CD14-positive monocyte (primary cell): ENCODE results near the gene PRKACA. TPM values are rescaled to one million over a fixed set of nuclear protein-coding genes. Genes with fewer than 3 reads are reported as not detected.
A peak's percentile ranks its signal among the peaks of the same experiment; 100 is the strongest.

ENCODE experiments used
- DNase-seq, 3 donors: peaks; one replicate each; pipeline ENCODE4 v3.0.0-alpha.2; 2011 to 2022
- H2AFZ ChIP-seq: 2 replicates; pipeline ENCODE4 v1.6.0; 2012; ENCODE audit warnings: mild to moderate bottlenecking, low read depth, low read length, inconsistent platforms; ENCODE audit not compliant: insufficient read depth, poor library complexity, severe bottlenecking
- H3K27ac ChIP-seq, 2 donors: 1 replicate in 1 of 2; 2 replicates in 1 of 2; pipeline ENCODE4 v1.5.1; 2012 to 2013; ENCODE audit warnings: low read length in 2 of 2, control low read depth in 1 of 2, inconsistent platforms in 1 of 2, low read depth in 1 of 2, mild to moderate bottlenecking in 1 of 2
- H3K27me3 ChIP-seq, 2 donors: one replicate each; pipeline versions ENCODE4 v1.6.0 to v1.6.1; 2011 to 2013; ENCODE audit warnings: low read length in 2 of 2; ENCODE audit not compliant: control insufficient read depth in 2 of 2, insufficient read depth in 2 of 2
- H3K36me3 ChIP-seq, 2 donors: replicated peaks in 1 of 2; 1 replicate in 1 of 2; 2 replicates in 1 of 2; pipeline versions ENCODE4 v1.5.1 to v1.6.1; 2012 to 2013; ENCODE audit warnings: low read length in 2 of 2, control low read depth in 1 of 2, inconsistent platforms in 1 of 2, mild to moderate bottlenecking in 1 of 2; ENCODE audit not compliant: insufficient read depth in 2 of 2, control insufficient read depth in 1 of 2
- H3K4me1 ChIP-seq, 2 donors: 1 replicate in 1 of 2; 2 replicates in 1 of 2; pipeline versions ENCODE4 v1.5.1 to v1.6.1; 2012 to 2013; ENCODE audit warnings: low read length in 2 of 2, control low read depth in 1 of 2, inconsistent platforms in 1 of 2, mild to moderate bottlenecking in 1 of 2, moderate library complexity in 1 of 2; ENCODE audit not compliant: insufficient read depth in 2 of 2, control insufficient read depth in 1 of 2
- H3K4me2 ChIP-seq: replicated peaks from 2 replicates; pipeline ENCODE3; 2012; ENCODE audit warnings: low read length, moderate library complexity, mild to moderate bottlenecking; ENCODE audit not compliant: poor library complexity, severe bottlenecking; ENCODE audit errors: extremely low read depth
- H3K4me3 ChIP-seq, 3 experiments: fragments of 200-600 bp in 1 of 3; sonication (generic) in 1 of 3; replicated peaks in 1 of 3; 1 replicate in 2 of 3; 2 replicates in 1 of 3; pipeline ENCODE4 v1.5.1; 2011 to 2013; ENCODE audit warnings: low read length in 3 of 3, mild to moderate bottlenecking in 3 of 3, control low read depth in 2 of 3, low read depth in 2 of 3, inconsistent platforms in 1 of 3, moderate library complexity in 1 of 3
- H3K79me2 ChIP-seq: 2 replicates; pipeline ENCODE4 v1.6.0; 2012; ENCODE audit warnings: mild to moderate bottlenecking, control low read depth, inconsistent platforms, low read length, moderate library complexity; ENCODE audit not compliant: insufficient read depth
- H3K9ac ChIP-seq: 2 replicates; pipeline ENCODE4 v1.6.0; 2017; ENCODE audit warnings: low read length, mild to moderate bottlenecking; ENCODE audit not compliant: insufficient read depth, poor library complexity, severe bottlenecking
- H3K9me3 ChIP-seq, 2 donors: replicated peaks in 1 of 2; 1 replicate in 1 of 2; 2 replicates in 1 of 2; pipeline versions ENCODE4 v1.5.1 to v1.6.1; 2012 to 2013; ENCODE audit warnings: low read length in 2 of 2, control low read depth in 1 of 2; ENCODE audit not compliant: control insufficient read depth in 1 of 2, insufficient read depth in 1 of 2
- H4K20me1 ChIP-seq: 2 replicates; pipeline ENCODE4 v1.6.0; 2012; ENCODE audit warnings: mild to moderate bottlenecking, low read length, control low read depth, moderate library complexity; ENCODE audit not compliant: insufficient read depth
- H3K27ac Mint-ChIP-seq, 7 donors: one replicate each; pipeline ENCODE4 v1.8.0; 2020; ENCODE audit warnings: mild to moderate bottlenecking in 7 of 7, mixed read lengths in 7 of 7, moderate library complexity in 6 of 7, inconsistent platforms in 2 of 7
- H3K27me3 Mint-ChIP-seq, 3 donors: one replicate each; pipeline ENCODE4 v1.8.0; 2021 to 2022; ENCODE audit warnings: low read depth in 3 of 3, mild to moderate bottlenecking in 3 of 3, mixed read lengths in 3 of 3, moderate library complexity in 3 of 3, inconsistent platforms in 1 of 3
- H3K36me3 Mint-ChIP-seq, 2 donors: one replicate each; pipeline ENCODE4 v1.8.0; 2020; ENCODE audit warnings: mixed read lengths in 2 of 2, inconsistent platforms in 1 of 2, mild to moderate bottlenecking in 1 of 2
- H3K4me1 Mint-ChIP-seq: one replicate; pipeline ENCODE4 v1.8.0; 2020; ENCODE audit warnings: mild to moderate bottlenecking, mixed read lengths
- H3K4me3 Mint-ChIP-seq, 2 donors: one replicate each; pipeline ENCODE4 v1.8.0; 2020; ENCODE audit warnings: mild to moderate bottlenecking in 2 of 2, mixed read lengths in 2 of 2, moderate library complexity in 1 of 2
- H3K9me3 Mint-ChIP-seq, 7 donors: one replicate each; pipeline ENCODE4 v1.8.0; 2020 to 2022; ENCODE audit warnings: mixed read lengths in 7 of 7, mild to moderate bottlenecking in 6 of 7, moderate library complexity in 6 of 7, inconsistent platforms in 2 of 7
- CTCF ChIP-seq: fragments of 200-600 bp; IDR thresholded peaks from one replicate; pipeline ENCODE4 v1.8.0; 2022; ENCODE audit warnings: antibody characterized with exemption, mild to moderate bottlenecking
- WGBS: methylation state at CpG from one replicate; pipeline ENCODE4 v1.1.5; 2013; ENCODE audit warnings: missing lambda C conversion rate; ENCODE audit not compliant: insufficient coverage; 5-methylcytosine and 5-hydroxymethylcytosine counted together
- intact Hi-C, 2 donors: fragments of 100-400 bp; cut with micrococcal nuclease; formaldehyde crosslinking; loops; one replicate each; pipeline versions ENCODE4 v1.15.0 to v1.15.1; 2023
- polyA plus RNA-seq, 3 donors: library from polyadenylated mRNA; depleted of rRNA in 1 of 3; unstranded in 2 of 3; stranded (reverse) in 1 of 3; fragments of 300-500 nt in 2 of 3; fragments of >200 nt in 1 of 3; fragmentation: Illumina TruSeq in 2 of 3; gene quantifications; 1 replicate in 2 of 3; 2 replicates in 1 of 3; pipeline ENCODE4 v1.2.3, GENCODE V29; 2012 to 2021

PRKACA gene
- polyA plus RNA-seq, 3 donors: 2.0 to 231 (median 3.8) TPM

DNA sequence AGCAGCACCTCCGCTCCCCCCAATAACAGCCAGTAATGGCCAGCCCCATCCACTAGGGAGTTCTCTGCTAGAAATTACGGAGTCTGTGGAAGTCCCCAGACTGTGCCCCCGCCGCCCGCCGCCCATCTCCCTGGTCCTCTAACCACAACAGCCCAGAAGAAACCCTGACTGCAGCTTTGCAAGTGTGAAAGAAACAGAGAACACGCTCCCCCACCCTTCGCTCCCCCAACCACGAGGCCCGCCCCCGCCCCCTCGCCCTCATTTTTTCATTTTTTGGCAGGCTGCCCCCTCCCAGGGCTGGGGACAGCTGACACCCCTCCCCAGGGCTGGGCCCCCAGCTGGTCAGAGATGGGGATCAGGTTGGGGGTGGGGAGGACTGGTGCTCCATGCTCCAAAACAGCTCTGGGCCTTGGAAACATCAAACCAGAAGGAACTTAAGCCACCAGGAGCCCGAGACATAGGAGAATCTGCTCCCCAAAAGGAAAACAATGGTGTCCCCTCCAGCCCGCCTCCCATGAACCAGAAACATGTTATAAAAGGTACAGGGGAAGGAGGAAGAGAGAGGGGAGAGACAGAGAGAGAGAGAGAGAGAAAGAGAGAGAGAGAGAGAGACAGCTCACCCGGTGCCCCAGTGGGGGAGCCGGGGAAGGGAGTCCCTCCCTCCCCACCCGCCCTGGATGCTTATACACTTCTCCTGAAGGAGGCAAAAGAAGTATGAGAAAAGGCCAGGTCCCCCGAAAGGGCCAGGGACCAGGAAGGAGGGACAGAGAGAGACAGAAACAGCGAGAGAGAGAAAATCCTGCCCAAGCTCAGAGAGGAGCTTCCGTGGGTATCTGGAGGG is 48.6 kb upstream of the PRKACA start:
- Histone ChIP-seq H3K4me3 (peak overlapping the region in 2 of 3 experiments; percentile 3 to 70), H2AFZ (peak overlapping the region; percentile 64), H3K27ac (no peak overlapping the region), H3K4me2 (peak overlapping the region; percentile 73), H3K36me3 (no peaks in the 10 kb centered on the region), H3K4me1 (peaks cover 28 to 31% of the 10 kb centered on the region in 2 donors), H3K9ac (peak overlapping the region; percentile 57), H3K27me3 (peaks cover 0 to 2% of the 10 kb centered on the region in 2 donors), H3K79me2 (no peaks in the 10 kb centered on the region), H4K20me1 (peaks cover 9% of the 10 kb centered on the region), H3K9me3 (no peaks in the 10 kb centered on the region)
- peak overlapping the region; percentile 74 to 80 for H3K4me3 Mint-ChIP-seq
- peaks cover 34% of the 10 kb centered on the region for H3K4me1 Mint-ChIP-seq
- no peak for DNase-seq
- intact Hi-C loops: no loop called here
- WGBS: 34% methylated on average over 2 of the region's 20 CpGs
- no peak for TF ChIP-seq CTCF
- peak overlapping the region in 5 of 7 donors; percentile 35 to 90 (median 76) for H3K27ac Mint-ChIP-seq
- H3K27me3 Mint-ChIP-seq: peaks cover 7 to 20% (median 10%) of the 10 kb centered on the region in 3 donors
- peaks cover 0 to 9% (median 5%) of the 10 kb centered on the region in 7 donors for H3K9me3 Mint-ChIP-seq
- peaks cover 6 to 9% of the 10 kb centered on the region in 2 donors for H3K36me3 Mint-ChIP-seq

GRCh38 chr19:14164724-14165493 is 47.3 kb upstream of the PRKACA start:
- H3K4me1 ChIP-seq: peaks cover 28 to 31% of the 10 kb centered on the region in 2 donors
- no peak for TF ChIP-seq CTCF
- H3K36me3 ChIP-seq: no peaks in the 10 kb centered on the region
- intact Hi-C loops: no loop called here
- no peaks in the 10 kb centered on the region for H3K79me2 ChIP-seq
- H3K27ac ChIP-seq: no peak overlapping the region
- DNase-seq: no peak
- H3K4me3 Mint-ChIP-seq: no peak overlapping the region
- no peak overlapping the region for H2AFZ ChIP-seq
- H3K36me3 Mint-ChIP-seq: peaks cover 0 to 7% of the 10 kb centered on the region in 2 donors
- peaks cover 9 to 20% (median 10%) of the 10 kb centered on the region in 3 donors for H3K27me3 Mint-ChIP-seq
- H3K27ac Mint-ChIP-seq: no peak overlapping the region
- no peaks in the 10 kb centered on the region for H3K9me3 ChIP-seq
- peaks cover 0 to 2% of the 10 kb centered on the region in 2 donors for H3K27me3 ChIP-seq
- H3K4me1 Mint-ChIP-seq: peaks cover 31% of the 10 kb centered on the region
- no peak overlapping the region for H3K9ac ChIP-seq
- WGBS: 100% methylated on average over 1 of the region's 16 CpGs
- no peak overlapping the region for H3K4me3 ChIP-seq
- H3K9me3 Mint-ChIP-seq: peaks cover 0 to 4% (median 0%) of the 10 kb centered on the region in 7 donors
- H4K20me1 ChIP-seq: peaks cover 18% of the 10 kb centered on the region
- H3K4me2 ChIP-seq: no peak overlapping the region
